ENCODE data around the gene S100A4.

S100A4 gene

DNA sequence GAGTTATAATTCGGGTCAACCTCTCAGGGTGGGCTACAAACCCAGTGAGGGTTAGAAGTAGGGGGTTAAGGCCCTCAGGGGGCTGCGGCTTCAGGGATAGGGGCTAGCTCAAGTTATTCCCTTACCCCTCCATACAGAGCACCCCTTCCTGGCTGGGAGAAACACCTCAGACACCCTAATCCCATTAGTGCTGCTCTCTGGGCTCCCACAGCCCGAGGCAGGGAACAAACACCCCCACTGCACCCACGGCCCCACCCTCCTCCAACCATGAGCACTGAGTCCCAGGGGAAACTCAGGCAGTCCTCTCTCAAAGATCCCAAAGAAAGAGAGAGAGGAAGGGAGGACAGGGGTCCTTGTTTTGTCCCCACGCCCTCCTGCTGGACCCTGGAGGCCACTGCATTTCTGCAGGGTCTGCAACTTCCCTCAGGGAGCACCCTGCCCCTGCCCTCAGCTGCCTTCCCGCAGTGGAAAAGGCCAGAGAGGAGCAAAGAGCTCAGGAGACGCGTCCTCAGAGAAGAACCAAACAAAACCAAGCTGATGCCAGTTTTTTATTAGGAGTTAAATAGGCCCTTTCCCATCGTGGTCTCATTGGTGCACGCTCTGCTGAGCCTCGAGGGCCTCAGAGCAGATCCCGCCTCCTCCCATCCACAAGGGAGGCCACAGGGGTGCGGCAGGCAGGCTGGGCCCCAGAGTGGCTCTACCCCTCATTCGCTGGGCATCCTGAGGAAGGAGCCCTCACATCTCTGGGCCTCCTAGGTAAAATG lies 1.4 kb upstream of the S100A4 start:
- DNase-seq = peak in 1 of 3 experiments; percentile 93

DNA sequence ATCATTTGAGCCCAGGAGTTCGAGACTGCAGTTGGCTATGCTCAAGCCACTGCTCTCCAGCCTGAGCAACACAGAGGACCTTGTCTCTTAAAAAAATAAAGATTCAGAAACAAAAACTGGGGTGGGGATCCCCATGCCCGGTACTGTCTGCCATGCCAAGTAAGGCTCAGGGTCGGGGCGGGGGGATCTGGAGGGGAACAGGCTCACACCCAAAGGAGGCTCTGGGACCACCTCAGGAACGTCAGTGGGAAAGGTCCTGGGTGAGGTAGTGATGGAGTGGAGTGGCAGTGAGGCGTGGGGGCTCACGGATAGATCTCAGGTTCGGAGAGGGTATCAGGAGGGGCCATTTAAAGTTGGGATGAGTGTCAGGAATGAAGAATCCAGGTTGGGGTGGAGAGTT lies 765 bp upstream of the S100A4 start:
- DNase-seq = no peak

- no peak for DNase-seq
Measured at GRCh38 chr1:153544453-153545066, 1.0 kb downstream of the S100A4 start.

- no peak for DNase-seq
Measured at GRCh38 chr1:153543736-153544135, 1.9 kb downstream of the S100A4 start.

DNA sequence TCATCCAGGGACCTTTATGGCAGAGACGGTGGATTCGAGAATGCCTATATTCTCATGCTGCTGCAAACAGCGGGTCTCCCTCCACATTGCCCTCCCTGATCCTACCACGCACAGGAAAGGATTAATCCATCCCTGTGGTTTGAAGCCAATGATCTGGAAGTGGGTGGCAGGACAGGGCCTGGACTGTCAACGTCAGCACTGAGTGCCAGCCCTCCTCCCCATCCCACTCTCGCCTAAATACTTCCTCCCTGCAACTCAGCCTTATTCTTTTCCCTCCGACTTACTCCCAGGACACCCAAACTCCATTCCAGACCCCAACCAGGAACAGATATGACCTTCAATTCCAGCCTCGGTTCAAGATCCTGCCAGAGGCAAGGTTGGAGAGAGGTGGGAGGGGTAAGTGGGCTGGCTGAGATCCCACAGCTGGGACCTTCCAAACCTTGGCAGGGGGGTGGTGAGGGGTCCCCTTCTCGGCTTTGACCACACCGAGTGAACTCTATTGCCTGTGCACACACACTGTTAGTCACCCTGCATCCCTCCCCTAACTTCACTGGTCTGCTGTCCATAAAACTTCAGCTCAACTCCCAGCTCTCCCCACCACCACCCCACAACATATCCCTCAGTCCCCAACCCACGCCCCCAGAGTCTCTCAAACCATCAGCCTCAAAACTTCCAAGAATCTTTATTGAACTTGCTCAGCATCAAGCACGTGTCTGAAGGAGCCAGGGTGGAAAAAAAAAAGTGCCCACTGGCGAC lies 2.5 kb downstream of the S100A4 start:
- DNase-seq = no peak

GRCh38 chr1:153541641-153542590 lies 3.7 kb downstream of the S100A4 start:
- DNase-seq = no peak

DNA sequence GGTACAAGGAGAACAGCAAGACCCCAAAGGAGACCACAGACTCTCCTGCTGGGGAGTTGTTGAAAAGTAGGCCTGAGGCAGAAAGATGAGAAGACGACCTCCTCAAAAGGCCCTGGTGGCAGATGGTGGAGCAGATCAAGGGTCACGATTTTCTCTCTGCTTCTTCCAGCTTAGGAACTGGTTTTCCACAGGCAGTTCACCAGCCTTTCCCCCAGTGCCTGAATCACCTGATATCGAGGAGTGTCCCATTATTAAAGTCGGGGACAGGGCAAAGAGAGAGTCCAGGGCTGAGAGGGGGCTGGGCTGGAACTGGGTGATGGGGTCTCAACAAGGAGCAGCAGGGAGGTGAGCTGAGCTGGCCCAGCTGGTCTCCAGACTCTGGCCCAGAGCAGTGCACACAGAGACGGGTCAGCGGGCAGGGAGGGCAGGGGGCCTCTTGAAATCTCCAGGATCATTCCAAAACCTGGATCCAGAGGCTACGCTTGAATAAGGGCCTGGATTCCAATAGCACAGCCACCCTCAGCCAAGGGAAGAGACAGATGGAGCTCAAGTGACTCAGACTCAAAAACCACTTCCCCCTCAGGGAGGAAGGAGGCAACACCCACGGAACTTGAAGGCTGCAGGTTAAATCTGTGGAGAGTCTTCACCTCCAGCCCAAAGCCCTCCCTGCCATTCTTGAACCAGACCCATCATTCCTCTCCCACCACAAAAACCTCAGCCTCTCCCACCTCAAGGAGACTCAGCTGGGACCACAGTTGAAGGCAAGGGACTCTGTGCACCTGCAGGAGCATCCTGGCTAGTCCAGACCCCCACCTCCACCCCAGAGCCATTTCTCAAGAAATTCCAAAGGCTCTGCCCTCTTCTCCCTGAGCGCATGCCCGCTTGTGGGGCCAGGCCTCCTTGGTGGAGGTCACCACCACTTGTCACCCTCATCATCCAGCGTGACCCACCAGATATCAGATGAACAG lies 4.9 kb downstream of the S100A4 start, which contains the start of gene S100A5:
Gene S100A5 (minus strand): TSS at position 541 of the 968 bp plus-strand sequence. CDS start 743 bp downstream, outside the sequence.
- no peak for DNase-seq

GRCh38 chr1:153539395-153540093 lies 6.1 kb downstream of the S100A4 start:
- DNase-seq = no peak

GRCh38 chr1:153538315-153538821 lies 7.2 kb downstream of the S100A4 start:
- peak; percentile 18 to 60 (median 47) for DNase-seq

DNA sequence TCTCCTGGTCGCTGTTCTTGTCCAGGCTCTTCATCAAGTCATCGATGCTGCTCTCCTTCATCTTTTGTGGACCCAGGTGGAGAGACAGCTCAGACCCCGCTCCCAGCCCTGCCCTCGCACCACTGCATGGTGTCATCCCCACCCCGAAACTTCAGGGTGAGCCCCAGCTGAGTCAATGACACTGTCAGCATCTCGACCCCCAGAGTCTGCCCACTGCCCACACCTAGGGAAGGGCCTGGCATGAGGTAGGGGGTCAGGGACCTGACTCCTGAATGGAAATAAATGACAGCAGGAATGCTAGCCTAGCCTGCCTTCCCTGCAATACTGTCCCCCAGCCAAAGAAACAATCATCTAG lies 8.3 kb downstream of the S100A4 start:
- no peak for DNase-seq

DNA sequence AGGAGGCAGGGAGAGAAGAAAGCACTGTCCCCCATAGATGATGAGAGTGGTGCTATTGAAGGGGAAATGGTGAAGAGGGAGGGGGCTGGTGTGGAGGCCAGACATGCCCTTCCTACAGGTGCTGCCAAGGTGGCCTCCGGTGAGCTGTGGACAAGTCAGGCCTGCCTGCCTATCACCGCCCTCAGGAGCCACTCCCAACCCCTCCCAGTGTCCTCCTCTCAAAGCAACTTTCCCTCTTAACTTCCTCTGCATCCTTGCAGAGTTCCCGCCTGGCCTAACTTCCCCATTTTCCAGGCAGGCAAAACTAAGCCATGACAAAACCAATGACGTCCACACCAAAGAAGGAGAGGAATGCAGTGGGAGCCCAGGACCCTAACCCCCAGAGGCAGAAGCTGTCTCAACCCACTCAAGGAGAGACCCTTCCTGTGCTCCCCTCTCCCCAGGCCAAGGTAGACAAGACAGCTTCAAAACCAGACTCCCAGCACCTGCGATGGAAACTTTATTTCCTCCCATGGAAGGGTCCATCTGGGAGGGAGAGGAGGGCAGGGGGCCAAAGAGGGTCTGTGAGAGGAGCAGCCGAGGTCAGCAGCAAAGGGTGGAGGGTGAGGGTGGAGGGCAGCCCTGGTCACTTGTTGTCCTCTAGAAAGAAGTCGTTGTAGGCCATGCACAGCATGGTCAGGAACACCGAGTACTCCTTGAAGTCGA lies 8.8 kb downstream of the S100A4 start:
- DNase-seq = peak in 1 of 3 experiments; percentile 52

DNA sequence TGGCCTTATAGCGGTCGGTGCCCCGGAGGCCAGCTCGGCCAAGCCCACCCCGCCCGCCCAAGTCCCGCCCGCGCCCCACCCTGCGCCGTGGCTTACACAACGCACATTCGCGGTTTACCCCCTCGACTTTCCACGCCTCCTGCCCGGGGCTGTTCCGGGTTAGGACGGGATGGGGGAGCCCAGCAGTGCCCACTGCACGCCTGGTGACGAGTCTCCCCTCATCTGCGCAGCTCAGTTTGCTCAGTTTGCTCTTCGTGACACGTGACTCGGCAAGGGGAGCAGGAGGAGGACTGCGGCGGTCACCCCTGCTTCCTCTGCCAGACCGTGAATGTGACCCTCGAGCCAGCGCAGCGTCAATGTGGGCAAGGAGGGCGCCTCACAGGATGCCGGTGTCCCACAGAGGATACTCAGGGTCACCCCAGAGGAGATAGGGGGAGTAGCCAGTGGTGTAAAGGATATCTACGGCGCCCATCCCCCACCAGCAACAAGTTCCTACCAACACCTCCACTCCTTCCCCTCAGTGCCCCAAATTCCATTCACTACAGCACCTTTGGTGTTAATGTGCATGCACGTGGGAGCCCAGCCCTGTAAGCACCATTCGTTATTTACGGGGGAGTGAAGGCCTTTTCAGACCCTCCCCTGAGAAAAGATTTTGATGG lies 9.5 kb downstream of the S100A4 start:
- peak; percentile 59 to 81 (median 72) for DNase-seq

- DNase-seq = no peak
Measured at GRCh38 chr1:153535242-153536011, 10.2 kb downstream of the S100A4 start, which contains the start of gene S100A6. TSS of gene S100A6 (minus strand) at chr1:153535991. CDS start at chr1:153535339, 652 bp downstream.

- DNase-seq = no peak
Measured at GRCh38 chr1:153534925-153535241, 10.7 kb downstream of the S100A4 start.

- DNase-seq = no peak
Measured at GRCh38 chr1:153534226-153534924, 11.2 kb downstream of the S100A4 start.

DNA sequence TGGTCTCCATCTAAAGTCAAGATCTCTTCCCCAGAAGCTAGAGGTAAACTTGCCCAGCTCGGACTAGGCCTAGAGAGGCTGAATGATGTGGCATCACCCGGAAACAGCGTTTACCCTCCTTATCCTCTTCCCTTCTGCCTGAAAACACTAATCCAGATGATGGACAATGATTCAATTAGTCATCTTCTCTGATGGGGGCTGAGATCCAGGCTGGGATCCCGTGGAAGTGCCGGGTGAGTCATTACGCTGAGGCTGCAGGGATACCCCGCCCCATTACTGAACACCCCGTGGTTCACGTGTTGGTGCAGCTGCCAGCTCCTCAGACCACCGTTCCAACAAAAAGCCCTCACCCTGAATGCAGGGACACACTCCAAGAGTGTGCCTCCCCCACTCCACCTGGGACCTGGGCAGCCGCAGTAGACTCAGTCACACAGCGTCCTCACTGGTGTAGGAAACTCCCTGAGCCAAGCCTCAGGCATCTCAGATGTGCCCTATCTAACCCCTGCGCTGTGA lies 11.9 kb downstream of the S100A4 start:
- peak in 2 of 3 experiments; percentile 54 to 69 for DNase-seq
